Skin epidermis (tissue), 12 donors: ENCODE measurements around the gene RBM10.
"Not testable (repeated sequence)": the region's sequence is repeated elsewhere in the genome, so short reads cannot be mapped to it uniquely, and the experiment has no call there.

Experiments used
- H3K27ac ChIP-seq, 21 experiments: fragments of 200-600 bp; sonication (generic) in 11 of 21; one replicate each; pipeline ENCODE4 v1.5.0; 2020; ENCODE audit warnings: mild to moderate bottlenecking in 3 of 21, inconsistent platforms in 2 of 21, moderate library complexity in 2 of 21
- H3K4me3 ChIP-seq, 7 experiments: fragments of 200-600 bp; sonication (generic) in 2 of 7; one replicate each; pipeline ENCODE4 v1.5.0; 2020; ENCODE audit warnings: inconsistent platforms in 2 of 7, mild to moderate bottlenecking in 2 of 7, moderate library complexity in 1 of 7

Gene RBM10

GRCh38 chrX:47144626-47145394 lies at the start of gene RBM10, which contains the start of gene NDUFB11:
Gene RBM10, plus strand, starts transcription at chrX:47145221. Its CDS starts 2,261 bp downstream, at chrX:47147482.
Gene NDUFB11, minus strand, starts transcription at chrX:47144702. Its CDS starts 23 bp downstream, at chrX:47144679.
- peak within 1 kb of the TSS; percentile 46 to 68 (median 56) for H3K4me3 ChIP-seq
- H3K27ac ChIP-seq, result peak within 1 kb of the TSS; percentile 62 to 95 (median 90)

GRCh38 chrX:47097018-47097417 lies 48.0 kb upstream of the RBM10 start:
- no peak overlapping the region for H3K27ac ChIP-seq
- no peak overlapping the region for H3K4me3 ChIP-seq

GRCh38 chrX:47098338-47099094 lies 46.5 kb upstream of the RBM10 start:
- H3K27ac ChIP-seq, result no peak overlapping the region
- no peak overlapping the region for H3K4me3 ChIP-seq

GRCh38 chrX:47101206-47101605 lies 43.8 kb upstream of the RBM10 start:
- Histone ChIP-seq H3K4me3 (no peak overlapping the region), H3K27ac (no peak overlapping the region)

GRCh38 chrX:47110936-47111615 lies 33.9 kb upstream of the RBM10 start:
- not testable (repeated sequence) for H3K4me3 ChIP-seq, H3K27ac ChIP-seq

GRCh38 chrX:47112316-47112954 lies 32.6 kb upstream of the RBM10 start:
- Histone ChIP-seq H3K27ac (no peak overlapping the region), H3K4me3 (no peak overlapping the region)

- H3K27ac ChIP-seq, result not testable (repeated sequence)
Observed at GRCh38 chrX:47116551-47117110, 28.4 kb upstream of the RBM10 start.

GRCh38 chrX:47124466-47124865 lies 20.6 kb upstream of the RBM10 start:
- H3K27ac ChIP-seq, H3K4me3 ChIP-seq: not testable (repeated sequence)

More at GRCh38 chrX:47116551-47117110, 28.4 kb upstream of the RBM10 start:
- not testable (repeated sequence) for H3K4me3 ChIP-seq

- H3K4me3 ChIP-seq, result peak overlapping the region; percentile 40 to 56 (median 43)
Observed at GRCh38 chrX:47129157-47129898, 15.7 kb upstream of the RBM10 start.

GRCh38 chrX:47129899-47130358 lies 15.1 kb upstream of the RBM10 start:
- H3K27ac ChIP-seq, result peak overlapping the region in 16 of 21 experiments; percentile 43 to 83 (median 79)
- peak overlapping the region; percentile 40 to 56 (median 43) for H3K4me3 ChIP-seq

More at GRCh38 chrX:47129157-47129898, 15.7 kb upstream of the RBM10 start:
- H3K27ac ChIP-seq, result peak overlapping the region; percentile 31 to 83 (median 72)

- no peak overlapping the region for H3K4me3 ChIP-seq
Observed at GRCh38 chrX:47133493-47133892, 11.5 kb upstream of the RBM10 start.

GRCh38 chrX:47135650-47136049 lies 9.4 kb upstream of the RBM10 start:
- not testable (repeated sequence) for H3K4me3 ChIP-seq, H3K27ac ChIP-seq

More at GRCh38 chrX:47133493-47133892, 11.5 kb upstream of the RBM10 start:
- H3K27ac ChIP-seq, result no peak overlapping the region

- Histone ChIP-seq H3K27ac (no peak overlapping the region), H3K4me3 (no peak overlapping the region)
Observed at GRCh38 chrX:47138171-47138570, 6.8 kb upstream of the RBM10 start.

- Histone ChIP-seq H3K4me3 (peak overlapping the region; percentile 46 to 68 (median 56)), H3K27ac (peak overlapping the region; percentile 53 to 95 (median 90))
Observed at GRCh38 chrX:47143894-47144625, 961 bp upstream of the RBM10 start.

- H3K4me3 ChIP-seq, result peak overlapping the region; percentile 46 to 68 (median 56)
Observed at GRCh38 chrX:47145395-47146120, 537 bp downstream of the RBM10 start.

GRCh38 chrX:47146121-47146935 lies 1.3 kb downstream of the RBM10 start:
- Histone ChIP-seq H3K4me3 (peak overlapping the region; percentile 46 to 68 (median 56)), H3K27ac (peak overlapping the region in 18 of 21 experiments; percentile 29 to 95 (median 91))

More at GRCh38 chrX:47145395-47146120, 537 bp downstream of the RBM10 start:
- peak overlapping the region; percentile 62 to 95 (median 90) for H3K27ac ChIP-seq
